HCEC 1CT (cell line): ENCODE measurements around the gene MYLK4.

ENCODE experiments used
- DNase-seq: peaks from one replicate; pipeline ENCODE4 v3.0.0-alpha.2; 2017

MYLK4 gene

DNA sequence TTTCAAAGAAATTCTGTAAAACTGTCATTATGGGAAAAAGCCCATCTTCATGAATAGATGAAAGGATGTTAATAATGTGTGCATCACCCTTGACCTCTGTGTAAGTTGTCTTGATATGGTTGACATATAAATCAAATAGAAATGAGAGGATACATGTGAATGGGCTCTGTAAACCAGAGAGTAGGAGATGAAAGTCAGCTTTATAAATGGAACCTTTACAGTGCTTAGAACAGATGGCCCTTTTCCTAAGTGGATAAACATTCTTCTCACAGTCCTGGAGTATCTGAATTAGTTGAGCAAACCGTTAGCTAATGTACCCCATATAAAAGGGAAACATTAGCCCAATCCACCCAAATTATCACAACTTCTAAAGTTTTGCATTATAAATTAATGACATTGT, 57.5 kb downstream of the MYLK4 start:
- no peak for DNase-seq

DNA sequence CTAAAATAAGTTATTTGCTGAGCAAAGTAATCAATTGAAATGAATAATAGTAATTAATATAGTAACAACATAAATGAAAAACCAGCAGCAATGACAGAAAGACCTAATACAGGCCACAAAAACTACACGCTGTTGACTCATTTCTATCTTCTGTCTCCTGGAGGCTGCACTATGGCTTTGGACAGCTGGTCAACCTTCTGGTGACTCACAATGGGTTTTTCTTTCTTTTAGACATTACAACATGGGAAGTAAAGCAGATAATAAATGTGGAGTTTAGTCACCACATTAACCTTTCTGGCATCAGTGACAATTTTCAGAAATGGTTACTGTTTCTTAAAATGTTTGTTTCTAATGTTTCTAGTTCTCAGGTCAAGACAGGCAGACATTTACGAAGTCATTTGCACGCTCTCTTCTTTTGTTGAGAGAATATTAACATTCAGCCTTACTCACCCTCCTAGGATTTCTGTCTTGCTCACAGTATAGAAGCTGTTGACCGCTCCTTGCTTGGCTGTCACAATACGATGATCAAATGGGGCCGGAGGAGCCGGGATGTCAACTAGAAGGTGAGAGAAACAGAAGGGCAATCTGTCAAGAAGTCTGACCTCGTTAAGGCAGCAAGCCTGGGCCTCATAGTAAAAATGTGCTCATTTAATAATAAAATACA, 62.2 kb downstream of the MYLK4 start:
- DNase-seq, result peak; percentile 69

DNA sequence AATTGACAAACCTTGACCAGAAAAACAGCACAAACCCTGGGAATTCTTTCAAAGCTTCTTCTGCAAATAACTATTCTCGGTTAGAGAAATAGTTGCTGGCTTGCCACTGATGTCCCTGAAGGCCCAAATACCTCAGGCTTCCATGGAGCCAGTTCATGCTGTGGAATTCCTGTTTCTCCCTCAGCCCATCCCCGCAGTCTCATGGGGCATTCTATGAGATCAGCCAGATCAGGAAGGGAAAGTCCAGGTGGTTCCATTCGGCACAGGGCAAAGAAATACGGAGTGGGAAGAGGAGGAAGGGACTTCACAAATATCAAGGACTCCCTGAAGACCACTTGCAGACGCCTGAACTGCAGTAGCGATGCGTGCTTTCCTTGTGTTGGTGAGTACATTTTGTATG, 63.3 kb downstream of the MYLK4 start:
- DNase-seq, result no peak

DNA sequence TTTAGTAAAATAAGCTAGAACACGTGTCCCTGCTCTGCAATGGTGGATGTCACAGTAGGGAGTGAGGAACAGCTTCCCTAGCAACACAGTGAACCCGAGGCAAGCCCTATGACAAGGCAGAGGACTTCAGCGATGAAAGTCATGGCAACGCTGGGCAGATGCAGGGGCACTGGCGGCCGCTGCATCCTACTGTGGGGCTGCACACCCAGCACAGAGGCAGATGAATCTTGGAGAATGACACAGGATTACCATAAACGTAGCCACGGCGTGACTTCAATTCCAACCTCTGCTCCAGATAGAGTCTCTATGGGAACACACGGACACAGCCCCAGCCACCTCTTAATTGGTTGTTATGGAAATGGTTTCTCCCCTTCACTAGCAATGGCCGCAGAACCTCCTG, 64.2 kb downstream of the MYLK4 start:
- no peak for DNase-seq

DNA sequence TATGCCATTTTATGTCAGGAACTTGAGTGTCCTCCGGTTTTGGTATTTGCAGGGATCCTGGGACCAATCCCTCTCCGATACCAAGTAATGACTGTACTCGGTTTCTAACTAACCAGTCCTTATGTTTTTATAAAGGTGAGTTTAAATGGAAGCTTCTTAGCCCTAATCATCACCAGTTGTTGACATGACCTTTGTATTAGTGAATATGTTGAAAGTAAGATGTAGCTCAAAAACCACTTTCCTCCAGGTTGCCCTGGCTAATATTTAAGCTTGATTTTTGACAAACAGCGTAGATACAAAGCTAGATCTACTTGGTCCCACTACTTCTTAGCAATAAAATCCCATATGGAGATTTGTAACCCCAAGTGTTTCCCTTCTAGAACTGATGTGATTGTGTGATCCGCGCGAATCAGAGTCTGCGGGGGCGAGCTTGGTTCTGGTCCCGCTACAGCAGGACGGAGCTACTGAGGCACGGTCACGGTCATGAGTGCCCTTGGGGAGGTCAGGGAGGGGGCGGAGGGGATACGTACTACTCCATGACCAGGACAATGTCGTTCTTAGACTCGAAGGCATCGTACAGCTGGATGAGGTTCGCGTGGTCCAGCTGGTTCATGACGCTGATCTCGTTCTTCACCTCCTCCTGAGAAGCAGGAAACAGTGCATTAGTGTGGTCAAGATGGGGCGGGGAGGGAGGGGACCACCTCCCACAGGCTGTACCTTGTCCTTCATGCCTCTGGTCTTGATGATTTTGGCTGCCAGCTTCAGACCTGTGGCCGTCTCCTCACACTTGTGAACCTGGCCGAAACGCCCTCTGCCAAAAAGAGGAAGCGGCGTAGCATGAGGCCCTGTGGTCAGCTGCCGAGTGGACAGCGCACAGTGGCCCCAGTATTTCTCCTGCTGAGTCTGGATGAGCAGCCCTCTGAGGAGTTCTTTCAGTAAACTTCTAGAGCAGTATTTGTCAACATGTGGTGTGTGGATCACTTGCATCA, 65.7 kb downstream of the MYLK4 start:
- no peak for DNase-seq

DNA sequence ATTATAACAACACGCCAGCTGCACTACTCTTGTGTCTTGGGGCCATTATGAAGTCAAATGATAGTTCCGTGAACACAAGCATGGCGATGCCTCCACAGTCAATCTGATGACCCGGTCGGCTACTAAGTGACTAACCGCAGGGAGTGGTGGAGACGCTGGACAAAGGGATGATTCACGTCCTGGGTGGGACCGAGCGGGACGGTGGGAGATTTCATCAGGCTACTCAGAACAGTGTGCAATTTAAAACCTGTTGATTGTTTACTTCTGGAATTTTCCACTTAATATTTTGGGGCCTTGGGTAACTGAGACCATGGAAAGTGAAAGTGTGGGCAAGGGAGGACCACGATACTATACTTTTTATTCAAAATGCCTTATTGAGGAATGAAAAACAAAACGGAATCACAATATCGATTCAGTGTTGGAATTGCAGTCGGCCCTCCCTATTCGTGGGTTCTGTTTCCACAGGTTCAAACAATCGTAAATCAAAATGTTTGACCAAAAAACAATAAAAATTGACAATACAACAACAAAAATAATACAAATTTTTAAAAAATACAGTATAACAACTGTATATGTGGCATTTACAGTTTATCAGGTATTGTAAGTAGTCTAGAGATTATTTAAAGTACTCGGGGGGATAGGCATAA, 66.5 kb downstream of the MYLK4 start:
- DNase-seq, result no peak

DNA sequence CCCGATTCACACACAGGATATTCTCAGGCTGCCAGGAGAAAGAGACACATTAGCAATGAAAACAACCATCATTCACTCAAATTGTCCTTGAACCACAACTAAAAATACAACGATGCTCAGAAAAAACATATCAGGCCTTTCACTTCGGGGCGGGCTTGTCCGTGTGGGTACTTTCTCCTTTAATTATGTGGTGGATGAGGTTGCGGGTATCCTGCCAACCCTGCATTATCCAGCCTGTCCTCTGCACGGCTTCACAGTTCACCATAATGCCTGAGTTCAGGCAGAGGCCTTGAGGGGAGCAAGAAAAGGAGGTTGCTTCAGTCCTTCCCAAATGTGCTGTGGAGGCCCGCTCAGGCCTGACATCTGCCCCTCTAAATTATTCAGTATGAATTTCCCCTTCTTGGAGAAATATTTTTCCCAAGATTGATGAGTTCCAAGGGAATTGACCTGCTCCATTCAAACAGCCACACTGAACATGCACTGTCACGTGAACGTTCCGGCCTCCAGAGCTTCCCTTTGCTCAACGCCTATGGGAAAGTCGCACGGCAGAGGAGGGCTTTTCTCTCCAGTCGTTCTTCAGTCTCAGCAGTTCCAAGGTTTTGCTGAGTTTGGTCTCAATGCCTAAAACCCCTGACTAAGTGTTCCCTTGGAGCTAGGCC, 70.3 kb downstream of the MYLK4 start:
- no peak for DNase-seq

DNA sequence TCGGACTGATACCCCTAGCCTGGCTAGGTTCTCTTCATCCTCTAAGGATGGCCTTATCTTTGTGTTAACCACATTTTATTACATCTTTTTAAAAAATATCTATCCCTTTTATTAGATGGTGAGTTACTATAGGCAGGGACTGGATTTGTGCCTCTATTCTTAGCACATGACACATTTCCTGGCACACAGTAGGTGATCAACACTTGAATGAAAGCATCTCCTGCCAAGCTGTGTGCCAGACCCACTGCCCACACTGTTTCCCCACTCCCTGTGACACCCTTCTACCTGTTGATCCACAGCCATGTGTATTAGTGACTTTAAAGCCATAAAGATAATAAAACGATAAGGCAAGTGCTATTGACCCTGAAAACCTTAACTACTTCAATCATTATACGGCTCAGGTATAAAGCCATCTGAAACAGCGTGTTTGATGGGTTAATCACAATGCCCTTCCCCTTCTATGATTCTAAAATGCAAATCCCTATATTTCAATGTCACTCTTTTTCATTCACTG, 73.6 kb downstream of the MYLK4 start:
- DNase-seq, result no peak

DNA sequence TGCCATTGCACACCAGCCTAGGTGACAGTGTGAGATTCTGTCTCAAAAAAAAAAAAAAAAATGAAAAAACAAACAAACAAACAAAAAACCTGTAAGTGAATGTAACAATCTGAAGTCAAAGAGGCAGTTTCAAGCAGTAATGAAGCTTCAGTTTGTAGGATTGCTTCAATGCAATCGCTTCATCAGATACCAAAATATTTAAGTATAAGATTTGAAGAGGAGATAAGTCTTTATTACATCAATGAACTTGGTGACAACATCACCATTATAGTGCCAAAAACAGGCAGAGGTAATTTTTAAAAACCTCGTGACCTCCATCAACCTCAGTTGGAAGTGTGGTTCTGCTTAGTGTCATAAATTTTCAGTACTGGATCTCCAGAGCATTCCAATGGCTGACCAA, 74.7 kb downstream of the MYLK4 start:
- DNase-seq, result no peak

DNA sequence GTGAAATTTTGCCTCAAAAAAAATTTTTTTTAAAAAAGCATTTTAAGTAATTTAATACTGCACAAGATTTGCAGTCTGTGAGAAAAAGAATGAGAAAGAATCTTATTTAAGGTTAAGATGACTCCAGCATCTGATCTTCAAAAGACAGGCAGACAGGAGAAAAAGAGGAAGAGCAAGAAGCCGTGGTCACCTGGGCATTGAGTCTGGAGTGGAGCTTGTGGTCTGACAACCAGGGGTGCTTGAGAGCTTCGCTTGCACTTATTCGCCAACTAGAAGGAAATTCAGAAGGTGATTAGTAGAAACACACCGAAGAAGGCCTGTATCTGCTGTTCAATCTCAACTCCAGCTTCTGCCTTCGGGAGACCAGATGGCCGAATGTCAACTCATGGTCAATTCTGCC, 75.9 kb downstream of the MYLK4 start:
- DNase-seq, result no peak

DNA sequence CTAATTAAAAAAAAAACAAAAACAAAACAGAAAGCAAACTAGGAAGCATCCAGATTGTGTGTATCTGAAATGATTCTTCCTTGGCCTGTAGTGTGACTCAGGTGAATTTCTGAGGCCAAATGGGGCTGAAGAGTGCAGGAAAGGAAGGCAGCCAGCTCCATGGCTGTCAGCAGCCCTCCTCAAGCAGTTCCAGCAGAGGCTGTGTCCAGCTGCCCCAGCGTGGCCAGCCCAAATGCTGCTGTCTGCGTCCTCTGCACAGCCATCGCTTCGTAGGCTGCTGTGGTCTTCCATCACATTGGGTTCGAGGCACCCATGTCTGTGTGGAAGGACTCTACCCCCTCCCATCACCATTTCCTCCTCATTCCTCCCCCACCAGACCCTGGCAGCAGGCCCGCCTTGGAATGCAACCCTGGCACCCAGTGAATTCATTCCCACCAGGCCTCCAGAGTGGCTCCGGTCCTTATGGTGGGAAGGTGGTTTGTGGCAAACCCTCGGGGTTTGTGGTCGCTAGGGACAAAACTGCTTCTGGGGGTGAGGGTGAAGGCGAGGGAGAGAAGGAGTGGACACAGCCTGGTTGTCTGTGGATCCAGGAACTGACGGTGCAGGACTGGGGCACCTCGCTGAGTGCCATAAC, 81.5 kb downstream of the MYLK4 start:
- no peak for DNase-seq

DNA sequence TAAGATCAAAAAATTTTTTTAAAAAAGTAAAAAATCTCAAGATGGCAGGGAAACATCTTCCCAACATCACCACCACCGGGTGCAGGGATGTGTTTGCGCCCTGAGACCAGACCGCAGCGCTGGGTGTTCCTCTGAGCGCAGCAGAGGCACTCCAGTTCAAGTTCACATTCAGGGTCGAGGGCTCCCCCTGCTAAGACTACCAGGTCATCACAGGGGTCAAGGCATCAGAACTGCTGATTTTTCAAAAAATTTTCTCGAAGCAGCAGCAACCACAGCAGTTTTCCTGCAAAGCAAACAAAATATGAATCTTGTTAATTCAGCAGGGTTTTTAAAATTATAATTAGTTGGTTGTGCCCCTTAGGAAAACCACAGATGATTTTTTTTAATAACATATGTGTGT, 83.1 kb downstream of the MYLK4 start:
- no peak for DNase-seq

DNA sequence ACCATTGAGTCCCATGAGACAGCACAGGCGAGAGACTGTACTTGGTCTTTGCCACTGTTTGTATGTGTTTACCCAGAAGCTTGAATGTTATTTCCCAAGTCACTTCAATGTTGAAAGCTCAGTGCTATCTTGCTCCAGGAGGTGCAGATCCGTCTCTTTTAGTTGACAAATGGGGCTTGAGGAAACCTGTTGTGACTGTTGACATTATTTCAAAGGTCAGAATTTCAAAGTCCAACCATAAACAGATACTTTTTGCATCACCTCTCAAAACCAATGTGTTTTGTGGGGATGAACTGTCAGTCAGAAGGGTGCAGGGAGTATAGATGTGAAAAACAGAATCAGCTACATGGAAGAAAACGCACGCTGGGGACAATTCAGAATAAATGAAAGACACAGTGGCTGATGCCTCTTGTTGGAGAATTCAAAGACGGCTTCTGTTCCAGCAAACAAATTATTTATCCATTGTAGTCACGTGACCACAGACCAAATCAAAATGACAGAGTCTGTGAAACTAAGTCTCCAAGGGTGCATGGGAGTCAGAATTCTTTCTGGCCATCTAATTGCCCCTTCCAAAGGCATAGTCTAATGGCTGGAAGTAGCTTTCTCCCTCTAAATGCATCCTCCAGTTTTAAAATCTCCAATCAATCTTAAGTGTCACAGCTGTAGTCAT, 83.7 kb downstream of the MYLK4 start:
- no peak for DNase-seq

DNA sequence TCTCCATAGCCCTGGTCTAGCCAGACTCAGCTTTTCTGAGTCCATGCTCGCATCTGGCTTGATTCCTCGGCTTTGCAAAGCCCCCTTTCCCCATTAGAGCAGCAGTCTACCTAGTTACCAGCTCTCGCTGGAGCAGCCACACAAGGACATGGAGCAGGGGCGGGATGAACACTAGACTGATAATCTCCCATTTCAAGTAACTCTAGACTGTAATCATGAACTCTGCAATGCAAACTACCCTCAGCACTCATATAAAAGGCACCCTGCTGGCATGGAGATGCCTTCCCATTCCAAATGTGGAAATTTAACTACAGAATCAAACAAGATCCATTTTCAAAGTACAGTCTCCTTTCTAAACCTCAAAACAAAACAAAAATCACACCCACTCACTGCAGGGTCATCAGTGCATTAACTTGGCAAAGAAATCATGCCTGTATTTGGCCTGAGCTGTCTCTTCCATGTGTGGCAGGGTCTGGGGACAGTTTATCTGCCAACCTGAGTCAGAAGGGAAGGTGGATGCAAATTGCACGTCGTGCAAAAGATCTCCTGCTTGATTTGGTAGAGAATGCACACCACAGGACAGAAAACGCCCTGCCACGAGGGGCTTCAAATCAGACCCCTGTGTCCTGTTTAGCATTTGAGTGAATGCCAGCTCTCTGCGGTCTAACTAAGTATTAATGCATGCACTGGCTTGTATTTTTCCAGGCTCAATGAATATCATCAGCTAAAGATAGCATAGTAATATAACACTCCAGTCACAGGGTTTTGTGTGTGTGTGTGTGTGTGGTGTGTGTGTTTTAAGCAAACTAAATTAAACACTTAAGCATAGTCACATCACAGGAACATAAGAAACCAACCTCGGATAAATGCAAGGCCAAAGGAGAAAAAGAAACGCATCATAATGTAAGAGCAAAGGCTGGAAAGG, 85.3 kb downstream of the MYLK4 start:
- no peak for DNase-seq

DNA sequence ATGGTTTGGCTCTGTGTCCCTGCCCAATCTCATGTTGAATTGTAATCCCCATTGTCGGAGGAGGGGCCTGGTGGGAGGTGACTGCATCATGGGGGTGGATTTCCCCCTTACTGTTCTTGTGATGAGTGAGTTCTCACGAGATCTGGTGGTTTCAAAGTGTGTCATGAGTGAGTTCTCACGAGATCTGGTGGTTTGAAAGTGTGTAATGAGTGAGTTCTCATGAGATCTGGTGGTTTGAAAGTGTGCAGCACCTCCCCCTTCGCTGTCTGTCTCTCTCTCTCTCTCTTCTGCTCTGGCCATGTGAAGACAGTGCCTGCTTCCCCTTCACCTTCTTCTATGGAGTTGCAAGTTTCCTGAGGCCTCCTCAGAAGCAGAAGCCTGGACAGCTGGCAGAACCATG, 87.6 kb downstream of the MYLK4 start:
- no peak for DNase-seq

DNA sequence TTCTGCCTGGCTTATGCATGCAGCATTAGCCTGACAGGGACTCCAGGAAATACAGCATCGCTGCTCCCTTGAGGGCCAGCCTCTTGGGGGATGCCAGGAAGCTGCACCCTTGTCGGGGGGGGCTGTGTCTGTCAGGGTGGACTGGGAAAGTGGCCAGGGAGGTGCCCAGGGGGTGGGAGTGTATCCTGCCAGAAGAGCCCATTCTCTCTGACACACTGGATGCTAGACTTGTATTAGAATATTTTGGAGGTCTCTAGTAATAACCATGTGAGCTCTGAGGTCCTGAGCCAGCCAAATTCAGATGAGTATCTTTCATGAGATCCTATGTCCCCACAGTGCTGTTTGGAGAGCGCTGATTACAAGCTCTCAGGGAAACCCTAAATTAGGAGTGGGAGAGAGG, 89.1 kb downstream of the MYLK4 start:
- no peak for DNase-seq

DNA sequence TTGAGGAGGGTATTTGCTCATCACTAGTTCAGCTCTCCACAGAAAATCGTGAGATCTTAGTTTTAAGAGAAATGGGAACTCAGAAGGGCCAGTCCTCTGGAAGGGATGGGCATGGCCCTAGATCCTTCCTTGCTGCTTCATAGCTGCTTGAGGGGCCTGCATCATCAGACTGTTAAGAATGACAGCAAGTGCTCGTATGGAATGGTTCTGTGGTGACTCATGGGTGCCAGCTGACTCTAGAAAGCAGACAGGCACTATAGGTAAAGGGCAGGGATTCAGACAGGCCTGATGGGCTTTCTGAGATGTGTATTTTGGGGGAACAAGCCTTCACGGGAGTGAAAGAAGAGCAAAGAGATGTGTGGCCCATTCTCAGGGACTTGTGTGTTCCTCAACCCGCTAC, 90.8 kb downstream of the MYLK4 start:
- peak; percentile 5 for DNase-seq

DNA sequence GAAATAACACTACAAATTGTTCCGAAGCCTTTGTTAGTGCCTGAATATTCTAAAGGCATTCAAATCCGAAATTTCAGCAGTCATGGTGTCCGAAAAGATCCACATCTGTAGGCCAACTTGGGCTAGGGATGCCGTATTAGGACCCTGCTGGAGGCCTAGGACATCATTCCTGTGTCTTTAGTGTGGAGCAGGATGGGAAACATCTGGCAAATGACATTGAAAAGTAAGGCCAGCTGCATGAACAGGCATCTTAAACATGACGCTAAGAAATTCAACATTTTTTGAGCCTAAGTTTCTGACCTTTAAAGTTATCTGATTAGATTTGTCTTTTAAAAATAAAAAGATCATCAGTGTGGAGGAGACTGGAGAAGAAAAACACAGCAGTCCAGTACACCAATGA, 91.3 kb downstream of the MYLK4 start:
- no peak for DNase-seq

DNA sequence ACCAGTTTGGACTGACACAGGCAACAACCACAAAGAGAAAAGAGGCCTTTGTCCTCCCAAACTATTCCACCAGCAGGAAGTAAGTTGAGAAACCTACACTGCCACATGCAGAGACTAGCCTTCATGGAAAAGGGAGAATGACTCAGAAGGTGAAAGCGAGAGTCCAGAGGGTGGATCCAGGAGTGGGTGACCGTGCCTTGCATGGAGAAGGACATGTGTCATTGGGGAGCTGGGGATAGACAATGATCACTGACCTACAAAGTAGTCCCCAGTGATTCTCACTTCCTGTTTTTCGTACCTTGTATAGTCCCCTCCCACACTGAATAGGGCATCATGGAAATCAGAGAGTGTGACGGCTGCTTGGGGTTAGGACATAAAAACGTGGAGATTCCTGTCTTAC, 91.9 kb downstream of the MYLK4 start:
- DNase-seq, result no peak

DNA sequence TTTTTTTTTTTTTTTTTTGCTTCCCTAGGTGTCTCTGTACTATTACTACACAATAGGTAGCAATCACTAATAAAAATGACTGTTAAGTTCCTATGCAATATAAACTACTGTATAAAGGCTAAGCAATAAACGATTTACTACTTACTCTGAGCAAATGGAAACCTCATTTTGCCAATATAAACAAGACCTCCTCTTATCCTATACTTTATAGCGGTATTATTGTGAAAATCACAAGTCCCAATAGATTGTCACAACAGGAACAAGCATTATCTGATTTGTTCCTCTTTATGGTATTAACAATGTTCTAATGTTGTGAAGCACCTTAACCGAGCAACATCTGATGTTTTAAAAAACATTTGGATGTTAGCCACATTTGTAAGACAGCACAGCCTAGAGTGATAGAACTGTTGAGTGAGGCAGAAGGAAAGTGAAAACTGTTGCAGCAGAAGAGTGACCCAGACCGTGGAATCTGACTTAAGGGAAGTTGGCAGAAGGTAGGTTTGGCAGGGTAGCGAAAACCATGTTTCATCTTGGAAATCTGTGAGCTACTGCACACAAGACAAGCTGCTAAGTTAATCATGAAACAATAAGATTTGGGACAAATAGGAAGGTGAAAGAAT, 94.2 kb downstream of the MYLK4 start:
- DNase-seq, result no peak
